Brain microvascular endothelial cell (primary cell): ENCODE results near the gene LHX4.

Source experiments
- DNase-seq: peaks from one replicate; pipeline ENCODE4 v3.0.0-alpha.2; 2020
- H3K27ac ChIP-seq: fragments of 250-450 bp; sonication (Bioruptor Pico); 2 replicates; pipeline ENCODE4 v1.5.1; 2020; ENCODE audit warnings: mild to moderate bottlenecking, moderate library complexity
- H3K27me3 ChIP-seq: fragments of 250-450 bp; sonication (Bioruptor Pico); replicated peaks from 2 replicates; pipeline ENCODE4 v1.5.1; 2020; ENCODE audit warnings: mild to moderate bottlenecking
- H3K36me3 ChIP-seq: fragments of 250-450 bp; sonication (Bioruptor Pico); replicated peaks from 2 replicates; pipeline ENCODE4 v1.5.1; 2020; ENCODE audit warnings: mild to moderate bottlenecking
- H3K4me3 ChIP-seq: 2 replicates; pipeline ENCODE4 v1.5.1; 2011; ENCODE audit warnings: low read depth, mild to moderate bottlenecking, control low read depth, low read length, moderate library complexity
- CTCF ChIP-seq: IDR thresholded peaks from 2 replicates; pipeline ENCODE4 v1.5.1; 2011; ENCODE audit warnings: low read depth, mild to moderate bottlenecking, moderate library complexity, low read length, control low read depth, inconsistent platforms; ENCODE audit errors: missing control alignments
- in situ Hi-C: cut with HindIII; loops from 2 replicates; pipeline ENCODE4 v1.10.0; 2017; ENCODE audit warnings: low sequenced_read_pairs, low pct_ligation_motif_present

Gene LHX4

GRCh38 chr1:180194048-180194425 is 36.0 kb upstream of the LHX4 start:
- no peak overlapping the region for H3K27ac ChIP-seq
- no peaks in the 10 kb centered on the region for H3K27me3 ChIP-seq
- peaks cover 58% of the 10 kb centered on the region for H3K36me3 ChIP-seq
- DNase-seq = no peak
- no peak overlapping the region for H3K4me3 ChIP-seq
- no peak for TF ChIP-seq CTCF
- in situ Hi-C loops = loop anchor here (25.0 kb wide), 1 partner anchor 332 kb away; no protein-coding TSS in a partner anchor

GRCh38 chr1:180194546-180195207 is 35.4 kb upstream of the LHX4 start:
- no peak for TF ChIP-seq CTCF
- Histone ChIP-seq H3K4me3 (no peak overlapping the region), H3K27me3 (no peaks in the 10 kb centered on the region), H3K27ac (no peak overlapping the region), H3K36me3 (peaks cover 56% of the 10 kb centered on the region)
- in situ Hi-C loops = loop anchor here (25.0 kb wide), 1 partner anchor 332 kb away; no protein-coding TSS in a partner anchor
- DNase-seq = no peak

- H3K36me3 ChIP-seq = peaks cover 49% of the 10 kb centered on the region
- in situ Hi-C loops = loop anchor here (25.0 kb wide), 1 partner anchor 333 kb away; no protein-coding TSS in a partner anchor
Measured at GRCh38 chr1:180195401-180195800, 34.7 kb upstream of the LHX4 start.

GRCh38 chr1:180195916-180196315 is 34.1 kb upstream of the LHX4 start:
- no peaks in the 10 kb centered on the region for H3K27me3 ChIP-seq
- H3K27ac ChIP-seq = no peak overlapping the region
- no peak for TF ChIP-seq CTCF
- H3K4me3 ChIP-seq = no peak overlapping the region
- peaks cover 47% of the 10 kb centered on the region for H3K36me3 ChIP-seq
- no peak for DNase-seq
- in situ Hi-C loops = loop anchor here (25.0 kb wide), 1 partner anchor 334 kb away; no protein-coding TSS in a partner anchor

More at GRCh38 chr1:180195401-180195800, 34.7 kb upstream of the LHX4 start:
- no peak overlapping the region for H3K4me3 ChIP-seq
- no peak for DNase-seq
- no peaks in the 10 kb centered on the region for H3K27me3 ChIP-seq
- TF ChIP-seq CTCF = no peak
- H3K27ac ChIP-seq = no peak overlapping the region

- no peak overlapping the region for H3K27ac ChIP-seq
- no peak for TF ChIP-seq CTCF
- H3K27me3 ChIP-seq = no peaks in the 10 kb centered on the region
- H3K4me3 ChIP-seq = no peak overlapping the region
- in situ Hi-C loops = loop anchor here (25.0 kb wide), 1 partner anchor 334 kb away; no protein-coding TSS in a partner anchor
- no peak for DNase-seq
- H3K36me3 ChIP-seq = peaks cover 41% of the 10 kb centered on the region
Measured at GRCh38 chr1:180196436-180197003, 33.5 kb upstream of the LHX4 start.
